ENCODE measurements around the gene ACTMAP. TPM values are rescaled to one million over a fixed set of nuclear protein-coding genes. Genes with fewer than 3 reads are reported as not detected.

ACTMAP gene
- total and polyA plus RNA-seq, 12 donors: 3.6 to 12.8 (median 8.4) TPM

DNA sequence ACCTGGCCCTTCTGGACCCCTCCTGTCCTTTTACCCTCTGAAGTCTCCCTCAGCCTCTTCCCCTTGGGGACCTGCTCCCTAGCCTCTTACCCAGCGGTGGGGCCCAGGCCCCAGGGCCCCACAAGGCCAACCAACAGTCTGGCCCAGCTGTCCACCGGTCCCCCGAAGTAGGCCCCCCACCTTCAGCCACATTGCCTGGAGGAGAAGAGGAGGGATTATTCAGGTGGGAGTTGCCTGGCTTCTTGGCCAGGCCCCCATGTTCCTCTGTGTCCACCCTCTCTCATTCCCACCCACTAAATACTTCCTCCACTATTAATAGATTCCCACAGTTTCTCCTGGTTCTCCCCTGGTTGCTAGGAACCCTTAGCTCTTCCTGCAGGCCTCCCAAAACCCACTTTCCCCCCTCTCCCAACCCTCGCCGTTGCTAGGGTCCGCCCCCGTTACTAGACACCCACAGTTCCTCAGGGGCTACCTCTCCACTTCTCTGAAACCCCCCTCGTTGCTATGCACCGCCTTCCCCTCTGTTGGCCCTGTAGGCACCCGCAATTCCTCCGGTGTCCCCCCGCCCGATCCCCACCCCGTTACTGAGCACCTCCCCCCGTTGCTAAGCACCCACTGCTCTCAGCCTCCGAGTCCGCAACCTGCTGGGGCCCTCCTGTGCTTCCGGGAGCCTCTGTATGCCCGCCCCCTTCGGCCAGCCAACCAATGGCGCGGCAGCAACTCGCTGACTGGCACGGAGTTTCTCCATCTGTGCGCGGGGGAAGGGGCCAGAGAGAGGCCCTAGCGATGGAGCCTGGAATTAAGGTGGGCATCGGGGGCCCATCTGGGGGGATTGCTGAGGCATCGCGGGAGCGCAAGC is 35.6 kb downstream of the ACTMAP start:
- Histone ChIP-seq H3K27ac (peak overlapping the region; percentile 80 to 98 (median 96)), H3K9me3 (no peaks in the 10 kb centered on the region), H3K4me3 (peak overlapping the region; percentile 30 to 89 (median 78)), H3K36me3 (peaks cover 0 to 39% (median 11%) of the 10 kb centered on the region in 9 donors), H3K27me3 (no peaks in the 10 kb centered on the region), H3K4me1 (peaks cover 4 to 62% (median 43%) of the 10 kb centered on the region in 9 donors)
- ATAC-seq: peak; percentile 71 to 88 (median 82)
- intact Hi-C loops (cut with DNase I): loop anchor here in 5 of 10 donors (5.0 to 10.0 kb wide), 5 partner anchors 38 to 93 kb away; partner anchors contain the start of genes EGLN2 (in 2 of the 5), ACTMAP (in 1 of the 5) and SNRPA (in 1 of the 5)
- WGBS, 2 donors: 3 to 4% methylated on average over 31 of the region's 31 CpGs
- TF ChIP-seq, protein P1, sequence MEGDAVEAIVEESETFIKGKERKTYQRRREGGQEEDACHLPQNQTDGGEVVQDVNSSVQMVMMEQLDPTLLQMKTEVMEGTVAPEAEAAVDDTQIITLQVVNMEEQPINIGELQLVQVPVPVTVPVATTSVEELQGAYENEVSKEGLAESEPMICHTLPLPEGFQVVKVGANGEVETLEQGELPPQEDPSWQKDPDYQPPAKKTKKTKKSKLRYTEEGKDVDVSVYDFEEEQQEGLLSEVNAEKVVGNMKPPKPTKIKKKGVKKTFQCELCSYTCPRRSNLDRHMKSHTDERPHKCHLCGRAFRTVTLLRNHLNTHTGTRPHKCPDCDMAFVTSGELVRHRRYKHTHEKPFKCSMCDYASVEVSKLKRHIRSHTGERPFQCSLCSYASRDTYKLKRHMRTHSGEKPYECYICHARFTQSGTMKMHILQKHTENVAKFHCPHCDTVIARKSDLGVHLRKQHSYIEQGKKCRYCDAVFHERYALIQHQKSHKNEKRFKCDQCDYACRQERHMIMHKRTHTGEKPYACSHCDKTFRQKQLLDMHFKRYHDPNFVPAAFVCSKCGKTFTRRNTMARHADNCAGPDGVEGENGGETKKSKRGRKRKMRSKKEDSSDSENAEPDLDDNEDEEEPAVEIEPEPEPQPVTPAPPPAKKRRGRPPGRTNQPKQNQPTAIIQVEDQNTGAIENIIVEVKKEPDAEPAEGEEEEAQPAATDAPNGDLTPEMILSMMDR (IDR thresholded peaks at IDR 0.05): no peak
- peak; percentile 94 to 95 for DNase-seq

DNA sequence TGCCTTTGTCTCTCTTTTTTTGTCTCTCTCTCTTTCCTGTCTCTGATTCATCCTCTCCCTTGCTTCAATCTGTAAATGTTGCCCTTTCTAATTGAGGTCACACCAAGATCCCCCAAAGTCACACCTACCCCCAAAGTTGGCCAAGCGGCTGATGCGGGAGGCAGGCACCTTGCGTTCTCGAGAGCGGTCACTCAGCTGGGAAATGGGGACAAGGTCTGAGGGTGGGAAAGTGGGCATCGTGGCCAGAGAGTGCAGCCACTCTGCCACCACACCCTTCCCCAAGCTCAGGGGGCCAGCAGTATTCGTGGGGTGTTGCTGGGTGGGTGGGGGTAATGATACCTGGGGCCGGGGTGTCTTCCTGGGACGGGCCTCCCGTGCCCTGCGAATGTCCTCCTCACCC is 36.3 kb downstream of the ACTMAP start:
- ATAC-seq (no peak), DNase-seq (no peak)
- Histone ChIP-seq H3K27ac (peak overlapping the region in 9 of 10 donors; percentile 87 to 98 (median 97)), H3K9me3 (no peaks in the 10 kb centered on the region), H3K36me3 (peaks cover 0 to 46% (median 17%) of the 10 kb centered on the region in 9 donors), H3K4me3 (peak overlapping the region in 7 of 10 donors; percentile 64 to 89 (median 80)), H3K27me3 (no peaks in the 10 kb centered on the region), H3K4me1 (peaks cover 0 to 55% (median 36%) of the 10 kb centered on the region in 9 donors)
- TF ChIP-seq, protein P1 (IDR thresholded peaks at IDR 0.05): no peak
- WGBS, 2 donors: 86 to 88% methylated on average over 11 of the region's 11 CpGs
- intact Hi-C loops (cut with DNase I): loop anchor here in 2 of 10 donors (5.0 to 10.0 kb wide), 2 partner anchors 52 to 81 kb away; partner anchors contain the start of gene EGLN2 (in 1 of the 2)

DNA sequence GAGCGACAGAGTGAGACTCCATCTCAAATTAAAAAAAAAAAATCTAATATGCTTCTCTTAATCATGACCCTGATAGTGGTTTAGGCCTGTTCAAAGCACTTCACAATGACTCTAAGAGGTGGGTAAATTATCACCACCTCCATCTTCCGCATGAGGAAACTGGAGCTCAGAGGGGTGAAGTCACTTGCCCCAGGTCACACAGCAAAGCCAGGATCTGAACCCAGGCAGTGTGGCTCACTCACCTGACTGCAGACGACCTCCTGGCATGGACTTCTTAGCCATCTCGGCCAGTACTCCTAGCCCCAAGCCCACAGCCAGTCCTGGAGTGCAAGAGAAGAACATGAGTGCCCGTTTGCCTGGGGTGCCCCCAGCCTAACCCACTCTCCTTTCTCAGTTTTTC is 40.5 kb downstream of the ACTMAP start:
- intact Hi-C loops (cut with DNase I): loop anchor here in 2 of 10 donors (5.0 to 10.0 kb wide), 2 partner anchors 48 to 85 kb away; partner anchors contain the start of gene EGLN2 (in 1 of the 2)
- ATAC-seq: no peak
- TF ChIP-seq, protein P1 (IDR thresholded peaks at IDR 0.05): no peak
- Histone ChIP-seq H3K27ac (no peak overlapping the region), H3K4me3 (no peak overlapping the region), H3K27me3 (no peaks in the 10 kb centered on the region), H3K36me3 (peaks cover 0 to 81% (median 35%) of the 10 kb centered on the region in 9 donors), H3K9me3 (no peaks in the 10 kb centered on the region), H3K4me1 (peaks cover 0 to 42% (median 29%) of the 10 kb centered on the region in 9 donors)
- DNase-seq: no peak
- 92 to 95% methylated on average over 5 of the region's 5 CpGs for WGBS, 2 donors

DNA sequence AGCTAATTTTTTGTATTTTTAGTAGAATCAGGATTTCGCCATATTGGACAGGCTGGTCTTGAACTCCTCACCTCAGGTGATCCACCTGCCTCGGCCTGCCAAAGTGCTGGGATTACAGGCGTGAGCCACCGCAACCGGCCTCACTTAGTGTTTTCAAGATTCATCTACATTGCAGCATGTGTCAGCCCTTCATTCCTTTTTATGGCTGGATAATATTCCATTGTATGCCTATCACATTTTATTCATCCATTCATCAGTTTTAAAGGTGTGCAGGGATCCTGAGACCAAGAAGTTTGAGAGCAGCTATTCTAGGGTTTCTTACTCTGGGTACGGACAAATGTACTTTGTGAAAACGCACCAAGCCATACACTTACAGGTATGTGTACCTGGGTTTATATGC is 42.7 kb downstream of the ACTMAP start:
- Histone ChIP-seq H3K4me1 (peaks cover 0 to 36% (median 22%) of the 10 kb centered on the region in 9 donors), H3K36me3 (peaks cover 0 to 97% (median 50%) of the 10 kb centered on the region in 9 donors), H3K4me3 (no peak overlapping the region), H3K27ac (peak overlapping the region in 3 of 10 donors; percentile 64 to 86 (median 80)), H3K9me3 (no peaks in the 10 kb centered on the region), H3K27me3 (no peaks in the 10 kb centered on the region)
- DNase-seq: no peak
- TF ChIP-seq, protein P1 (IDR thresholded peaks at IDR 0.05): no peak
- ATAC-seq: no peak
- WGBS, 2 donors: 98% methylated on average over 7 of the region's 7 CpGs
- intact Hi-C loops (cut with DNase I): no loop called here

Data from heart right ventricle (tissue), 16 donors.